Activated naive CD4-positive, alpha-beta T cell treated with anti-CD3 and anti-CD28 coated beads, Interleukin-2, amount 50 U/mL, for 16 hours (primary cell): ENCODE measurements around the gene PCSK7.

Experiments
- DNase-seq: peaks from one replicate; pipeline ENCODE4 v3.0.0-alpha.2; 2020

The PCSK7 gene

DNA sequence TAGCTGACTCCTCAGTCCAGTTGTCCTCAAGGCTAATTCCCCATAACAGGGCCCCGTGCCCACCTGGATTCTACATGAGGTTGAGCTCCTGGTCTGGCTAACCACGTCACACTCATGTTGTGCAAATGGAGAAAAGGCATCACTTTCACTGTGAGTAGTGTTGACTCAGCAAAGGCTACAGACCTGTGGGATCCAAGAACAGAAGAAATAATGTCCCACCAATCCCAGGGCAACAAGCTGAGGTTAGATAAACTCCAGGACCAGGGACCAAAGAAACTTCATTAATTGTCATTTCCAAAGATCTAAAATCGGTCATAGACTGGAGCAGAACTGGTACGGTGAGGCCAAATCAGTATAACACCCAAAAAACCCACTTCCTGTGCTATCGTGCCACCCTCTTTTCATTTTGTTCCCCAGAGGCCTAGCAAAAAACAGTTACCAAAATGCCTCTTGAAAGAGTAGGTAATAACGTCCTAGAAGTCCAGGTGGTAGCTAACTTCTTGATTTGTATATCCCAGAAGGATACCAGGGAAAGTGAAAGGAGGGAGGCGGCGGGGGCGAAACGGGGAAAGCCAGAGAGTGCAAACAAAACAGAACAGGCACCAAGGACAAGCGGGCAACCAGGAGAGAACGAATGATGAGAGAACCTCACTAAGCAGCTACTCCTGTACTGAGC lies 1.4 kb downstream of the PCSK7 start:
- peak; percentile 57 for DNase-seq

GRCh38 chr11:117229931-117230285 lies 2.0 kb downstream of the PCSK7 start:
- DNase-seq = no peak

DNA sequence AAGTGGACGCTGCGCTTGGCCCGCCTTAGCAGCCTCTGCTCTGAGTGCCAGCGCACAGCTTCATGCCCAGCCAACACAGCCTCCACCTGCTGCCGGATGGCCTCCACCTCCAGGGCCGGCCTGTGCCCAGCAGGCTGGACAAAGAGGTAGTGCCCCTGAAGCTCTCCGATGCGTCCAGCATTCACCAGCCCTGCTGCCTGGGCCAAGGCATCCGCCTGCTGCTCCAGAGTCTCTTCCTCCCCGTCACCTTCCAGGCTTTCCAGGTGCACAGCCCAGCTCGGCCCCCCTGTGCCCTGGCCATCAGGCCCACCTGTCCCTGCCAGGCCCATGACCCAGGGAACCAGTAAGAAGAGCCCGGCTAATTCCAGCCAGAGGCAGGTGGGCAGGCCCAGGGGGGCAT lies 2.5 kb downstream of the PCSK7 start:
- DNase-seq = no peak

- no peak for DNase-seq
Observed at GRCh38 chr11:117228091-117228490, 3.8 kb downstream of the PCSK7 start.

DNA sequence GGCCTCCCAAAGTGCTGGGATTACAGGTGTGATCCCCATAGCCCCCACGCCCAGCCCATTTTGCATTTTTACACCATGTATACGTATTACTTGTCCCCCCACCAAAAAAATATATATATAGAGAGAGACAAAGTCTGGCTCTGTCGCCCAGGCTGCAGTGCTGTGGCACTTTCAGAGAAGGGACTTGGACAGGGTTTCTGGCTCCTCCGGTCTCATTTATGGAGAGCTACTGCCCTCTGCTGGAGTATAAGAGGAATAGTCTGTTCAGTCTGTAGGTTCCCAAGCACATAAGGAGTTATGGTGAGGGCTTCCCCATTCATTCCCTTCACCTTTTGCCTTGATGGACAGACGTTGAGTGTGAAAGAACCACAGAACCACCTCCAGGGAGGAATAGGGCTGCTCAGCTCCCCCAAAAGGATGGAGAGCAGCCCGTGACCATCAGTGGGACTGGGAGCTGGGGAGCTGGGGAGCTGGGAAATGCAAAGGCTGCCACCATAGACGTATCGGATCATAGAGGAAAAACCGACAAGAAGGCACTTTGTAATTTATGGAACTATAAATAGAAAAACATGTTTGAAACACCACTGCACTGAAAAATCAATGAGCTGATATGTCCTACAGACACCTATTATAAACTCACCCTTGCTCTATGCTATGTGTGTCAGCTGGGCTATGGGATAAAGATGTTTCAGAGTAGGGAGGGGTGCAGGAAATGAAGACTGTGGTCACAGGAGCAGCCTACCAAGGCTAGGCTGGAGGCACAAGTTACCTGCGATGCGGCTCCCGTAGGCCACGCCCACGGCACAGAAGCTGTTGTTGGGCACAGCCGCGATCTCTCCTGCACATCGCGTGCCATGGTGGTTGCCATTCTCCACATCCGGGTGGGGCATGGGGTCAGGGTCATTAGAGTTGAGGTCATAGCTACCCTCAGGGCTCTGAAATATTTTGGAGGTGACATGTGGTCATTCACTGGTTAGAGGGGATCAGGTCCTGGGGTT lies 5.2 kb downstream of the PCSK7 start:
- no peak for DNase-seq

- DNase-seq = no peak
Observed at GRCh38 chr11:117225553-117226170, 6.2 kb downstream of the PCSK7 start.

DNA sequence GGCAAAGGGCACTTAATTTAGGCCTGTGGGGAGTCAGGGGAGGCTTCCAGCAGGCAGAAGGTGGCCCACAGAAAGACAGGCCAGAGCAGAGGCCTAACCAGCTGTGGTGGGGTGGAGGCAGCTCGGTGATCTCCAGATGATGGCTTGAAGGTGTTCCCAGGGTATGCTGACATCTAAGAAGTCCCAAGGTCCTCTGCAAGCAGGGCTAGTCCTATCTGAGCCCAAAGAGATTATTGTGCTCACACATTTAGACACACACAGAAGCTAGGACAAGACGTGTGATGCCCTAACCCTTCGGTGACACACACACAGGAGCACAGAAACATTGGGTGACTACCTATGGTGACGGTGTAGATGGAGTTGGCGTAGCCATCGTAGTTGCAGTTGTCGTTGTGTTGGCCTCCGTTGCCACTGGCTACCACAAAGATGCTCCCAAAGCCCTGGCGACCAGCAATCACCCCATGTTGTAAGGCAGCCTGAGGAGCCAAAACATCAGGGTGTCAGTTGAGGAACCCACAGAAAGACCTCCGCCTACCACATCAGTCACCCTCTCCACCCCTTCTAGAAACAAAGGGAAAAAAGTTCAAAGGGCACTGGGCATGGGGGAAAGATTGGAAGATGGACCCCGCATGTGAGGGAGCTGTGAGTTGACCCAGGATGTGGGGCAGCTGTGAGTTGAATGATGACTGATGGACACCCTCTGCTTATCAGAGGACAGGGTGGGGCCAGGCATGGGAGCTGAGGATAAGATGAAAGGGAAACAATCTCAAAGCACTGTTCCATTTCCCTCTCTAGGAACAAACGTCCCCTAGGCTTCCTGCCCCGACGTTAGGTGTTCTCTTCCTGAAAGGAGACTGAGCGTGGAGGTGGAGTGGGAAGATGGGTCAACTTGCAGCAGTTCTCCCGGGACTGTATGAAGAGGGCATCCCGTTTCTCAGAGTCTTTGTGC lies 7.9 kb downstream of the PCSK7 start:
- no peak for DNase-seq

- no peak for DNase-seq
Observed at GRCh38 chr11:117222991-117223740, 8.7 kb downstream of the PCSK7 start.

- no peak for DNase-seq
Observed at GRCh38 chr11:117221775-117222517, 9.9 kb downstream of the PCSK7 start.

DNA sequence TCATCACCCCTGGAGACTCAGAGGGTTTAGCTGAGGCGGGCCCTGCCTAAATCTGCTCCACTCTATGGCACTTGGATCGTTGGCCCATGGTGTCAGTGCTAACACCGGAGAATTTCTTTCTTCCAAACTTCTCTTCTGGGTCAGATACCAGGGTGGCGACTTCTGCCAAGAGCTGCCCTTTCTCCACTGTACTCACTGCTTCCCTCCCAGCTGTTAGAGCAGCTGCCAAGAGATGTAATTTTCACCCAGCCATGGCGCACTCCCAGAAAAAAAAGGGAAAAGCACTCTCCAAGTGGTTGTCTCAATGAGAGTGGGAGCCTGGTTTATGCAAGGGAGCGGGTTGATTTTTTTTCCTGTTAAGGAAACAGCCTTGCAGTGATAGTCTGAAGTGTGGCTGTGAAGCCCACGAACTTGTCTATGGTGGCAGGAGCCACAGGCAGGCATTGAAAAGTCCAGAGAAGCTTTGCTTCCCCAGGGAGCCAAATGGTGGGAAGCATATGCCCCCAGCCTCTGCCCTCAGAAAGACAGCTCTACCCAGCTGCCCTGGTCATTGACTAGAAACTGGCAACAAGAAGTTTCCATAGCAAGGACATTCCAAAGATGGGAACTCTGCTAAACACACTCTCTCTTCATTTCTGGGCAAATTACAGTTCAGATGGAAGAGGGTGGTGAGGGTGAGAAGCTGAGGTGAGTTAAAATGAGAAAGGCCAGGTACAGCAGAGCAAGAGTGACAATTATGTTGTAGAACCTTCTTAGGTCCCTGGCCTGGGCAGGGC lies 10.7 kb downstream of the PCSK7 start:
- no peak for DNase-seq

DNA sequence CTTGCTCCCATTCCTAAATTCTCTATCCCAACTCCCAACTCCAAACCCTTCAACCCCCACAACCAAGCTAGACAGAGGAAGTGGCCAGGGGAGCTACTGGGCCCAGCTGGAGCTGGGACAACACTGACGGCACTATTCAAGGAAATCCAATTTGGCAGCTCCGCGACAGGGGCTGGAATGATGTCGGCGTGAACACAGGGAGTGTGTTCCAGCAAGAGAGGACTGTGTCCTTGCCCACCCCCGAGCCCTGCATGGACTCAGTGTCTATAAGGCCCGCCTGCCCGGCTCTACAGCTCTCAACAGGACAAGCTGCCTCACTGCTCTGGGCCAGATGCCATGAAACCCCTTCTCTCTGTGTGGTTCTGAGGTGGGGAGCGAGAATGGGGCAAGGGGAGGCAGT lies 11.3 kb downstream of the PCSK7 start:
- DNase-seq = no peak

GRCh38 chr11:117219995-117220394 lies 11.9 kb downstream of the PCSK7 start:
- no peak for DNase-seq

GRCh38 chr11:117219455-117219854 lies 12.4 kb downstream of the PCSK7 start:
- DNase-seq = no peak

DNA sequence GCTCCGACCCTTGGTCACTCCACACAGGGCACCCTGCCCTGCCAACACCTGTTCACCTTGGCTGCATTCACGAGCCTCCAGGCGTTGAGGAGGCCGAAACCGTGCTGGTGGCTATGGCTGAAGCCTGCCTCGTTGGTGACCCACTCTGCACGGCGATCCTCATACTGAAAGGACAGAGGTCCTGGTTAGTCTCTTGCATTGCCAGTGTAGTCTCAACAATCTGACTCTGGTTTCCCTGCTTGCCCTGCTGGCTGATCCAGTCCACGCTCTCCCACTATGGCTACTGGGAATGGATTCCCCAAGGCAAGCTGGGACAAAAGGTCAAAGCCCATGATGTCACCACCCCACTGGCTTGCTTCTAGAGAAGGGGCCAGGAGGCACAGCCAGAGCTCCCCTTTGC lies 12.9 kb downstream of the PCSK7 start:
- no peak for DNase-seq

GRCh38 chr11:117218133-117218915 lies 13.5 kb downstream of the PCSK7 start:
- no peak for DNase-seq

DNA sequence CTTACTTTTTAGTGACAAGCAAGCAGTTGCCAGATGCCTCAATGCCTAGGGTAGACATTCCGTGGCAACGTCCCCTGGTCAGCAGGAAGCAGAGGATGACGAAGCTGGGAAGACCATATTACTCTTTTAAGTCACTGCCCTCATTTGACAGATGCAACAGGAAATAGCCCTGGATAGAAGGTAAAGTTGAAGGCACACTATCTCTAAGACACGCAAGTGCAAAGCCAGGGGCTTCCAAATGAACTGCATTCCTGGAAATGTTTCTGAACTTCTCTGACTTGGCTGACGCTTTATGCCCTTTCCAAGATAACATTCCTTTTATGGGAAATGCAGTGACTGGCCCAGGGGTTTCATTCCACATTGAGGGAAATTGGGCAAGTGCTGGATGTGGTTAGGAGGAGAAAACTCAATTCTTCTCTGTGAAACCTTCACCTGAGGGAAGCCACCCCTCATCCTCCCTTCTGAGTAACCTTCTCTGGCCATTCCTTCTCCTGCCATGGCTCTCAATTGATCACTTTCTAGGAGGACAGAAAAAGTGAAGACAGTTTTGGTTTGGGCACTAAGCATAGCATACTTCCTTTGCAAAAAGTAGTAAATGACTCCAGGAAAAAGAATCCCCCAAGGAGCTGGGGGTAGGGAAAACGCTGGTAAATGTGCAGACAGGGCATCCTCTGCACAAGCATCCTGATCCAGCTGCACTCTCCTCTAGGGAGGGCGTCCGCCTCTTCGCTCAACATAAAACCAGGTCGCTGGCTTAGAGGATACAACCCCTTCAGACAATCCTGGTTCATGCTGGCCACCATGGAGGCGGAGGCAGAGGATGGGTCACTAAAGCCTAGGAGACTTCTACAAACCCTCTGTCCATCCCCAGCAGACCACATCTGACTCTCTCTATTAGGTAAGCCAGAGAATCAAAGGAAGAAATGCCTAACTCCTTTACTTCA lies 14.5 kb downstream of the PCSK7 start:
- no peak for DNase-seq

DNA sequence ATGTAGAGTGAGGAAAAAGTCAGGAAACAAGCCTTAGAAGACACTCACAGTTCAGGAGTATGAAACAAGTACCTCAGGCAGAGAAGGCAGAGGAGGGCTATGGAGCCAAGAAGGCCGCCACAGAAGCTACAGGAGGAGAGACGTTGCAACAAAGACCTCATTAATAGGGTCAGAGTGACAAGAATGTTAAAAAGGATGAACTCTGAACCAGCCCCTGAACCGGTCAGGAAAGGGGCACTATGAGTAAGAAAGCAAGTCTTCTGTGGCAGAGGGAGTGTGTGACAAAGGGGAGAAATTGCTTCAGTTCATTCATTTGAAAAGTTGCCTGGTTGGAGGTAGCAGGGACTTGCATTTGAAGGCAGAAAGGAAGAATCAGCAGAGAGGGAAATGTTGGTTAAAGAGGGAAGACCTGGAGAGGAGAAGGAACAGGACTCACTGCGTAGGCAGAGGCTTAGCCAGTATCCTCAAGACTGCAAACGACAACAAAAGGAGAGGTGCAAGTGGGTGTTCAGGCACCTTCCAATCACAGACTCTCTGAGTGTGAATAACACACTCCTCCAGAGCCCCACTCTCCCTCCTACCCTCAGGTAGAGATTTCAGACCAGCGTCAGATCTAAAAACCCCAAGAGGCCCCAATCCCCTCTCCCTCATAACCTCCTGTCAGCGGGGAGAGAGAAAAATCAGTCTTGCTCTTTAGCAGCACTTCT lies 17.3 kb downstream of the PCSK7 start:
- DNase-seq = no peak
